ENCODE measurements around the gene MST1.

GRCh38 chr3:49738067-49738713, 48.9 kb upstream of the MST1 start:
- TF ChIP-seq CTCF (IDR thresholded peaks at IDR 0.05) (no peak), EZH2phosphoT487 (IDR thresholded peaks at IDR 0.05) (no peak), EZH2 (IDR thresholded peaks at IDR 0.05) (no peak)
